Keratinocyte (primary cell): ENCODE data around the gene LIPJ. TPM values are rescaled to one million over a fixed set of nuclear protein-coding genes. Genes with fewer than 3 reads are reported as not detected.

ENCODE experiments used
- DNase-seq: peaks from one replicate; pipeline ENCODE4 v3.0.0-alpha.2; 2011; ENCODE audit warnings: low read depth, missing footprints, low spot score
- FAIRE-seq: peaks from 2 replicates; lab custom pipeline; 2011; peaks lifted over from hg19 to GRCh38; lab: Jason Lieb, UNC
- H2AFZ ChIP-seq: 2 replicates; pipeline ENCODE4 v1.6.0; 2012; ENCODE audit warnings: low read length, control low read depth, inconsistent platforms; ENCODE audit not compliant: control insufficient read depth
- H3K27ac ChIP-seq: 2 replicates; pipeline ENCODE4 v1.5.1; 2011; ENCODE audit warnings: low read length; ENCODE audit not compliant: control insufficient read depth, insufficient read depth
- H3K27me3 ChIP-seq: 3 replicates; pipeline ENCODE4 v1.6.0; 2011; ENCODE audit warnings: low read length; ENCODE audit not compliant: control insufficient read depth, insufficient read depth; ENCODE audit errors: extremely low read depth
- H3K36me3 ChIP-seq, 2 experiments: 2 replicates in 1 of 2; 3 replicates in 1 of 2; pipeline ENCODE4 v1.5.1; 2011; ENCODE audit warnings: low read length in 2 of 2, mild to moderate bottlenecking in 1 of 2; ENCODE audit not compliant: control insufficient read depth in 2 of 2, insufficient read depth in 2 of 2; ENCODE audit errors: extremely low read depth in 1 of 2
- H3K4me1 ChIP-seq: 3 replicates; pipeline ENCODE4 v1.5.1; 2011; ENCODE audit warnings: low read length; ENCODE audit not compliant: control insufficient read depth, insufficient read depth; ENCODE audit errors: extremely low read depth
- H3K4me2 ChIP-seq: 3 replicates; pipeline ENCODE4 v1.6.0; 2011; ENCODE audit warnings: low read depth, low read length; ENCODE audit not compliant: control insufficient read depth, insufficient read depth; ENCODE audit errors: extremely low read depth
- H3K4me3 ChIP-seq, 3 experiments: fragments of 200-600 bp in 1 of 3; sonication (generic) in 1 of 3; 2 replicates in 2 of 3; 3 replicates in 1 of 3; pipeline ENCODE4 v1.5.1; 2011 to 2016; ENCODE audit warnings: low read length in 3 of 3, mild to moderate bottlenecking in 3 of 3, control low read depth in 2 of 3, inconsistent platforms in 1 of 3, low read depth in 1 of 3, mixed read lengths in 1 of 3, mixed run types in 1 of 3, moderate library complexity in 1 of 3; ENCODE audit not compliant: control insufficient read depth in 2 of 3, insufficient read depth in 2 of 3; ENCODE audit errors: extremely low read depth in 1 of 3
- H3K79me2 ChIP-seq: 2 replicates; pipeline ENCODE4 v1.6.0; 2012; ENCODE audit warnings: low read length; ENCODE audit not compliant: control insufficient read depth, insufficient read depth
- H3K9ac ChIP-seq: 3 replicates; pipeline ENCODE4 v1.6.0; 2011; ENCODE audit warnings: low read length; ENCODE audit not compliant: control insufficient read depth, insufficient read depth; ENCODE audit errors: extremely low read depth
- H3K9me1 ChIP-seq: 3 replicates; pipeline ENCODE4 v1.6.0; 2011; ENCODE audit warnings: low read length; ENCODE audit not compliant: control insufficient read depth, insufficient read depth; ENCODE audit errors: extremely low read depth
- H3K9me3 ChIP-seq: 2 replicates; pipeline ENCODE4 v1.5.1; 2012; ENCODE audit warnings: low read depth, low read length; ENCODE audit not compliant: control insufficient read depth
- H4K20me1 ChIP-seq: 3 replicates; pipeline ENCODE4 v1.6.0; 2011; ENCODE audit warnings: low read length; ENCODE audit not compliant: control insufficient read depth, insufficient read depth; ENCODE audit errors: extremely low read depth
- EZH2 ChIP-seq: IDR thresholded peaks from one replicate; pipeline ENCODE4 v1.6.1; 2012; ENCODE audit warnings: inconsistent platforms, mild to moderate bottlenecking, low read length, moderate library complexity
- dilution Hi-C: fragments of 300-500 bp; cut with MboI; formaldehyde crosslinking; loops from one replicate; pipeline ENCODE4 v1.7.0; 2020; ENCODE audit warnings: low sequenced_read_pairs; ENCODE audit not compliant: extremely low pct_ligation_motif_present
- polyA plus RNA-seq, 5 experiments: library from polyadenylated mRNA; depleted of rRNA in 3 of 5; stranded (reverse) in 3 of 5; stranded (forward) in 1 of 5; unstranded in 1 of 5; fragments of >200 nt; gene quantifications; 1 replicate in 1 of 5; 2 replicates in 3 of 5; 3 replicates in 1 of 5; pipeline versions ENCODE4 v1.2.1 to v1.2.3, GENCODE V29; 2011 to 2012; ENCODE audit warnings: missing spikeins in 2 of 5, low read depth in 1 of 5, low replicate concordance in 1 of 5
- TF ChIP-seq, protein P1 (sequence below), 3 experiments: IDR thresholded peaks in 1 of 3; conservative IDR thresholded peaks in 1 of 3; optimal IDR thresholded peaks in 1 of 3; 2 replicates in 2 of 3; 3 replicates in 1 of 3; pipeline versions ENCODE3 to v1.5.1; 2011; ENCODE audit warnings: low read length in 3 of 3, mild to moderate bottlenecking in 3 of 3, moderate library complexity in 2 of 3, control low read depth in 1 of 3, inconsistent platforms in 1 of 3; ENCODE audit not compliant: insufficient read depth in 2 of 3; ENCODE audit errors: extremely low read depth in 1 of 3

Gene LIPJ
- polyA plus RNA-seq, 1 donor (not counting 4 experiments of a cell fraction or from before 2014, with no cell fraction given): 0.03 TPM

DNA sequence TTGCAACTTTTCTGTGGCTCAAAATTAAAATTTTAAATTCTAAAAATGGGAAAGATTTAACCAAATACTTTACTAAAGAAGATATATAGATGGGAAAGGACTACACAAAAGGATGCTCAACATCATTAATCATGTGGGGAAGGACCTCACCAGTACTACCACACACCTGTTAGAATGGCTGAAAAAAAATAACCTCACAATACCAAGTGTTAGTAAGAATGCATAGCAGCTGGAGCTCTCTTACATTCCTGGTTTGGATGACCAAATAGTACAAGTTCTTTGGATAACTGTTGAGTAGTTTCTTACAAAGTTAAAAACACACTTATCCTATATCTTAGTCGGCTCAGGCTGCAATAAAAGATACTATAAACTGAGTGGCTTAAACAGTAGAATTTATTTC is 33.9 kb downstream of the LIPJ start:
- Histone ChIP-seq H3K9me1 (no peaks in the 10 kb centered on the region), H4K20me1 (no peaks in the 10 kb centered on the region), H3K79me2 (no peaks in the 10 kb centered on the region), H3K4me2 (no peak overlapping the region), H3K9ac (no peak overlapping the region), H3K27me3 (no peaks in the 10 kb centered on the region), H3K4me3 (no peak overlapping the region), H2AFZ (no peak overlapping the region), H3K9me3 (no peaks in the 10 kb centered on the region), H3K4me1 (no peaks in the 10 kb centered on the region), H3K36me3 (no peaks in the 10 kb centered on the region), H3K27ac (no peak overlapping the region)
- dilution Hi-C loops: no loop called here
- FAIRE-seq (no peak), DNase-seq (no peak)
- TF ChIP-seq, protein P1, sequence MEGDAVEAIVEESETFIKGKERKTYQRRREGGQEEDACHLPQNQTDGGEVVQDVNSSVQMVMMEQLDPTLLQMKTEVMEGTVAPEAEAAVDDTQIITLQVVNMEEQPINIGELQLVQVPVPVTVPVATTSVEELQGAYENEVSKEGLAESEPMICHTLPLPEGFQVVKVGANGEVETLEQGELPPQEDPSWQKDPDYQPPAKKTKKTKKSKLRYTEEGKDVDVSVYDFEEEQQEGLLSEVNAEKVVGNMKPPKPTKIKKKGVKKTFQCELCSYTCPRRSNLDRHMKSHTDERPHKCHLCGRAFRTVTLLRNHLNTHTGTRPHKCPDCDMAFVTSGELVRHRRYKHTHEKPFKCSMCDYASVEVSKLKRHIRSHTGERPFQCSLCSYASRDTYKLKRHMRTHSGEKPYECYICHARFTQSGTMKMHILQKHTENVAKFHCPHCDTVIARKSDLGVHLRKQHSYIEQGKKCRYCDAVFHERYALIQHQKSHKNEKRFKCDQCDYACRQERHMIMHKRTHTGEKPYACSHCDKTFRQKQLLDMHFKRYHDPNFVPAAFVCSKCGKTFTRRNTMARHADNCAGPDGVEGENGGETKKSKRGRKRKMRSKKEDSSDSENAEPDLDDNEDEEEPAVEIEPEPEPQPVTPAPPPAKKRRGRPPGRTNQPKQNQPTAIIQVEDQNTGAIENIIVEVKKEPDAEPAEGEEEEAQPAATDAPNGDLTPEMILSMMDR (optimal IDR thresholded peaks at IDR 0.05 in 1 of 3, IDR thresholded peaks at IDR 0.05 in 1 of 3, conservative IDR thresholded peaks at IDR 0.05 in 1 of 3; ENCODE audit: extremely low read depth in 1 of 3, insufficient read depth in 2 of 3, low read length in 3 of 3): no peak
- no peak for TF ChIP-seq EZH2

DNA sequence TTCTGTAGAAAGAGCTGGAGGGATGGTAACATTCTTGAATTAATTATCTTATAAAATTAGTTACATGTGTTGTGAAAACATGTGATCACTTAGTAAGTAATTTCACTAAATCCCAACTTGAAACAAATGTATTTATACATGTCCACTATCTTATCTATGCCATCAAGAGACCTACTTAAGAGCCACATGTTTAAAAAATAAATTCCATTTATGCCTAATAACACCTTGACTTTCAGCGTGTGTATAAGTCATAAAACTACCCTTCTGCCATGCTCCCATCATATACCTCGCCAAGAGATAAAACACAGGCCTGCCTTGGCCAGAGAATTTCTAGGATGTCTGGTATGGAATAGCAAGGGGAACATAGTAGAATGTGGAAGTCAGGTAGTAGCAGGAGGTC is 37.3 kb downstream of the LIPJ start:
- Histone ChIP-seq H3K4me1 (no peaks in the 10 kb centered on the region), H3K79me2 (no peaks in the 10 kb centered on the region), H3K27ac (no peak overlapping the region), H2AFZ (no peak overlapping the region), H4K20me1 (no peaks in the 10 kb centered on the region), H3K4me3 (no peak overlapping the region), H3K9me1 (no peaks in the 10 kb centered on the region), H3K27me3 (no peaks in the 10 kb centered on the region), H3K9ac (no peak overlapping the region), H3K4me2 (no peak overlapping the region), H3K9me3 (no peaks in the 10 kb centered on the region), H3K36me3 (no peaks in the 10 kb centered on the region)
- no peak for DNase-seq
- dilution Hi-C loops: no loop called here
- TF ChIP-seq, protein P1 (optimal IDR thresholded peaks at IDR 0.05 in 1 of 3, IDR thresholded peaks at IDR 0.05 in 1 of 3, conservative IDR thresholded peaks at IDR 0.05 in 1 of 3; ENCODE audit: extremely low read depth in 1 of 3, insufficient read depth in 2 of 3, low read length in 3 of 3): no peak
- TF ChIP-seq EZH2: no peak
- FAIRE-seq: no peak
